Liver (tissue), 3 donors: Measurements from ENCODE around the gene ZNF559.

Source experiments
- HNF4A ChIP-seq, 2 donors: conservative IDR thresholded peaks; 2 replicates each; pipeline ENCODE4 v1.6.1; 2016; ENCODE audit warnings: antibody characterized with exemption in 2 of 2, mild to moderate bottlenecking in 2 of 2
- SP1 ChIP-seq: IDR thresholded peaks from 2 replicates; pipeline ENCODE4 v1.6.1; 2018; ENCODE audit warnings: antibody characterized with exemption, mild to moderate bottlenecking
- TAF1 ChIP-seq: conservative IDR thresholded peaks from 2 replicates; pipeline ENCODE4 v1.6.1; 2016; ENCODE audit warnings: antibody characterized with exemption, mild to moderate bottlenecking
- TF ChIP-seq, protein P1 (sequence below): fragments of 150-350 bp; IDR thresholded peaks from 2 replicates; pipeline ENCODE4 v1.5.1; 2017; ENCODE audit warnings: improper control_type of control experiment, low read depth, low read length; ENCODE audit not compliant: missing input control
- TF ChIP-seq, protein P2 (sequence below): IDR thresholded peaks from 2 replicates; pipeline ENCODE4 v1.6.1; 2016; ENCODE audit warnings: antibody characterized with exemption
- donor health status: healthy.
- donor health status: healthy.

DNA sequence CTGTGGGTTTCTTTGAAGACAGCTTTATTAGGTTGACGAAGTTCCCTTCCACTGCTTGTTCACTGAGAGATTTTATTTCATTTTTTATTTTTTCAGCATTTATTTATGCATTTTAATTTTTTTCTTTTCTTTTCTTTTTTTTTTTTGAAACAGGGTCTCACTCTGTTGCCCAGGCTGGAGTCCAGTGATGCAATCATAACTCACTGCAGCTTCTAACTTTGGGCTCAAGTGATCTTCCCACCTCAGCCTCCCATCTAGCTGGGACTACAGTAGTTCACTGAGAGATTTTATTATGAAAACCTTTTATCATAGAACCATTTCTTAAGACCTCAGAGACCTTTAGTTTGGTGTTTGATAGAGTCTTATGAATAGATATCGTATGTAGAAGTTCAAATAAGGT lies 28.5 kb downstream of the ZNF559 start:
- TF ChIP-seq, protein P1, sequence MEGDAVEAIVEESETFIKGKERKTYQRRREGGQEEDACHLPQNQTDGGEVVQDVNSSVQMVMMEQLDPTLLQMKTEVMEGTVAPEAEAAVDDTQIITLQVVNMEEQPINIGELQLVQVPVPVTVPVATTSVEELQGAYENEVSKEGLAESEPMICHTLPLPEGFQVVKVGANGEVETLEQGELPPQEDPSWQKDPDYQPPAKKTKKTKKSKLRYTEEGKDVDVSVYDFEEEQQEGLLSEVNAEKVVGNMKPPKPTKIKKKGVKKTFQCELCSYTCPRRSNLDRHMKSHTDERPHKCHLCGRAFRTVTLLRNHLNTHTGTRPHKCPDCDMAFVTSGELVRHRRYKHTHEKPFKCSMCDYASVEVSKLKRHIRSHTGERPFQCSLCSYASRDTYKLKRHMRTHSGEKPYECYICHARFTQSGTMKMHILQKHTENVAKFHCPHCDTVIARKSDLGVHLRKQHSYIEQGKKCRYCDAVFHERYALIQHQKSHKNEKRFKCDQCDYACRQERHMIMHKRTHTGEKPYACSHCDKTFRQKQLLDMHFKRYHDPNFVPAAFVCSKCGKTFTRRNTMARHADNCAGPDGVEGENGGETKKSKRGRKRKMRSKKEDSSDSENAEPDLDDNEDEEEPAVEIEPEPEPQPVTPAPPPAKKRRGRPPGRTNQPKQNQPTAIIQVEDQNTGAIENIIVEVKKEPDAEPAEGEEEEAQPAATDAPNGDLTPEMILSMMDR = no peak
- TF ChIP-seq, protein P2, sequence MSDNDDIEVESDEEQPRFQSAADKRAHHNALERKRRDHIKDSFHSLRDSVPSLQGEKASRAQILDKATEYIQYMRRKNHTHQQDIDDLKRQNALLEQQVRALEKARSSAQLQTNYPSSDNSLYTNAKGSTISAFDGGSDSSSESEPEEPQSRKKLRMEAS = no peak
- no peak for TF ChIP-seq HNF4A (conservative IDR thresholded peaks at IDR 0.05)
- no peak for TF ChIP-seq TAF1
- no peak for TF ChIP-seq SP1
